Heart left ventricle (tissue), 13 donors: ENCODE data around the gene KITLG.

Experiments
- POLR2A ChIP-seq, 2 donors: fragments of 450-650 bp; IDR thresholded peaks; one replicate each; pipeline ENCODE4 v1.6.1; 2017; ENCODE audit warnings: antibody characterized with exemption in 2 of 2, mild to moderate bottlenecking in 2 of 2, moderate library complexity in 2 of 2
- TF ChIP-seq, protein P1 (sequence below), 12 donors: fragments of 200-600 bp; sonication (generic) in 4 of 12; IDR thresholded peaks; one replicate each; pipeline versions ENCODE4 v1.5.0 to v1.8.0; 2018 to 2022; ENCODE audit warnings: antibody characterized with exemption in 12 of 12, mild to moderate bottlenecking in 5 of 12
- donor health status: ischemic (EF 13 %, LVEDD 7.1; RV severe dilation, severe dysfunction).
- donor health status: DM: no; HTN: yes; CAD: no.
- donor health status: DM: no; HTN: no; CAD: no.
- donor health status: ischemic (EF 25% LVEDD 6.9; RV normal size, moderate dysfunction).
- donor health status: ischemic (EF 25% LVEDD 5.7; RV mildly dilated, moderate dysfunction).
- donor health status: ischemic (EF 35%, LVEDD 5.7; RV mildly dilated, moderate dysfunction).
- donor health status: nonischemic (EF 11% LVEDD 7.7; RV severe dilation, severe dysfunction).
- donor health status: DM: yes; HTN: yes; CAD: no.
- donor health status: PGD.
- donor health status: ischemic (EF 29% LVEDD 5.4; RV normal size, mild dysfunction).
- donor health status: nonischemic (EF 23%, LVEDD 6.1; RV moderate dilation, normal function).

- TF ChIP-seq, protein P1, sequence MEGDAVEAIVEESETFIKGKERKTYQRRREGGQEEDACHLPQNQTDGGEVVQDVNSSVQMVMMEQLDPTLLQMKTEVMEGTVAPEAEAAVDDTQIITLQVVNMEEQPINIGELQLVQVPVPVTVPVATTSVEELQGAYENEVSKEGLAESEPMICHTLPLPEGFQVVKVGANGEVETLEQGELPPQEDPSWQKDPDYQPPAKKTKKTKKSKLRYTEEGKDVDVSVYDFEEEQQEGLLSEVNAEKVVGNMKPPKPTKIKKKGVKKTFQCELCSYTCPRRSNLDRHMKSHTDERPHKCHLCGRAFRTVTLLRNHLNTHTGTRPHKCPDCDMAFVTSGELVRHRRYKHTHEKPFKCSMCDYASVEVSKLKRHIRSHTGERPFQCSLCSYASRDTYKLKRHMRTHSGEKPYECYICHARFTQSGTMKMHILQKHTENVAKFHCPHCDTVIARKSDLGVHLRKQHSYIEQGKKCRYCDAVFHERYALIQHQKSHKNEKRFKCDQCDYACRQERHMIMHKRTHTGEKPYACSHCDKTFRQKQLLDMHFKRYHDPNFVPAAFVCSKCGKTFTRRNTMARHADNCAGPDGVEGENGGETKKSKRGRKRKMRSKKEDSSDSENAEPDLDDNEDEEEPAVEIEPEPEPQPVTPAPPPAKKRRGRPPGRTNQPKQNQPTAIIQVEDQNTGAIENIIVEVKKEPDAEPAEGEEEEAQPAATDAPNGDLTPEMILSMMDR (IDR thresholded peaks at IDR 0.05) = no peak
- TF ChIP-seq POLR2A (IDR thresholded peaks at IDR 0.05) = no peak
Observed at GRCh38 chr12:88468581-88468980, 111.7 kb downstream of the KITLG start.
